SHP77 treated with DMSO at 0.1 percent for 48 hours (cell line): ENCODE data around the gene SOCS3.
"Not testable (repeated sequence)": the region's sequence is repeated elsewhere in the genome, so short reads cannot be mapped to it uniquely, and the experiment has no call there.

Experiments
- DNase-seq: peaks from one replicate; lab custom pipeline; 2025; lab: John Stamatoyannopoulos, UW

The SOCS3 gene

GRCh38 chr17:78329263-78330059 lies 30.4 kb downstream of the SOCS3 start:
- no peak for DNase-seq

DNA sequence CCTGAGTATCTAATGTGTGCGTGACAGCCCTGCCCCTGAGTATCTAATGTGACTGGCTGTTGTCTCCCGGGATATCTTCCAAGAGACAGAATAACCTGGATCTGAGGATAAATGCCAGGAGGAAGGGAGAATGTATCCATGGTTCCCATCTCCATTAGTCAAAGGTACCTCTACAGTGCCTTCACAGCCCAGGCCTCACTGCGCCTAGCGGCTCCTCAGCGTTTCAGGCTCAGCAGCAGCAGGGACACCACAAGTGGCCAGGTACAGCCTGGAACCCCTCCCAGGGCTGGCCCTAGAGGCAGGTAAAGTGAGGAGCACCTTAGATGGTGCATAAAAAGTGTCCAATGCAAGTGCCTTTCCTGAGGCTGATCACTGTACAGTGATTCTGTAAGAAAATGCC lies 32.0 kb downstream of the SOCS3 start:
- no peak for DNase-seq

GRCh38 chr17:78325076-78325687 lies 34.7 kb downstream of the SOCS3 start:
- no peak for DNase-seq

DNA sequence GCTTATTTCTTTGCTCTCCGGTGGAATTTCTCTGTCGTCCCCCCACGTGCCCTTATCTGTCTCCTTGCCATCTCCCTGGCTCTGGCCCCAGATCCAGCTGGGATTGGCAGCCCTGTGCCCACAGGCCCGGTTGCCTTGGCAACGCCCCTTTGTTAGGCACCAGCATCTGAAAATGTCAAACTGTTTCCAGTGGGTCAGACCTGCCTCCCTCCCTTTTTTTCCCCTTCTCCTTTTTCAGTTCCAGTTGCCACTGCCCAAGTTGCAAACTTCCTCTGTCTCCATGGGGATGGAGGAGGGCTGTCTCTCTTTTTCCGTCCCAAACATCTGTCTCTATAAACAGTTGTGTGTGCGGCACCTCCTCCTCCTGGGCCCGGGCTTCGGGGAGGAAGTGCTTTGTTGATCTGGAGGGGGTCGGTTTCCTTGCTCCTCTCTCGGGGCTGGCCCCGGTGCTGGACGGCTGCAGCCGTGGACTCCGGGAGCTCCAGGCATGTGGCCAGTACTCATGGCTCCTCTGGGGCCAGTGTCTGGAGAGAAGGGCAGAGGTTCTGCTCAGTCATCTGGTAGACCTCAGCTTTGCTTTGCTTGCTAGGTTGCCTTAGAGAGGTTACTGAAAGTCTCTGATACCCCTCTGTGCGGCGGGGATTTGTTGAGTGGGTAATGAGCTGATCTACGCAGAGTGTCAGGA lies 35.3 kb downstream of the SOCS3 start:
- DNase-seq: no peak

DNA sequence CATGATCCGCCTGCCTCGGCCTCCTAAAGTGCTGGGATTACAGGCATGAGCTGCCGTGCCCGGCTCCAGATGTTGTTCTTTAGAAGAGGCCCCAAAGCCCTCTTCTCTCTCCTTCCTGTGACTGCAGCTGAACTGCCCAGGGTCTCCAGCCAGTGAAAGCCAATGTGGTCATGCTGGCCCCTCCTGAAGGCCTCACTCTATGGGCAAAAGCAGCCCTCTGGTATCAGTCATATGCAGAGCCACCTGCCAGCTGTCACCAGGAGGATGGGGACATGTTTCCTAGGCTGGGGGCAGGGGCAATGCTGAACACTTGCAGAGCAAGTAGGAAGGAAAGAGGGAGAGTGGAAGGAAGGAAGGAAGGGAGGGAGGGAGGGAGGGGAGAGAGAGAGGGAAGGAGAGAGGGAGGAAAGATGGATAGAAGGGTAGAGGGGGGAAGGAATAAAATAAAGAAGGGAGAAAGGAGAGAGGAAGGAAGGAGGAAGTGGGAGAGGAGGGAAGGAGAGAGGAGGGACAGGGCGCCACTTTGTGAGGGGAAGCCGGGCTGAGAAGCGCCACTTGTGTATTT lies 36.0 kb downstream of the SOCS3 start:
- no peak for DNase-seq

DNA sequence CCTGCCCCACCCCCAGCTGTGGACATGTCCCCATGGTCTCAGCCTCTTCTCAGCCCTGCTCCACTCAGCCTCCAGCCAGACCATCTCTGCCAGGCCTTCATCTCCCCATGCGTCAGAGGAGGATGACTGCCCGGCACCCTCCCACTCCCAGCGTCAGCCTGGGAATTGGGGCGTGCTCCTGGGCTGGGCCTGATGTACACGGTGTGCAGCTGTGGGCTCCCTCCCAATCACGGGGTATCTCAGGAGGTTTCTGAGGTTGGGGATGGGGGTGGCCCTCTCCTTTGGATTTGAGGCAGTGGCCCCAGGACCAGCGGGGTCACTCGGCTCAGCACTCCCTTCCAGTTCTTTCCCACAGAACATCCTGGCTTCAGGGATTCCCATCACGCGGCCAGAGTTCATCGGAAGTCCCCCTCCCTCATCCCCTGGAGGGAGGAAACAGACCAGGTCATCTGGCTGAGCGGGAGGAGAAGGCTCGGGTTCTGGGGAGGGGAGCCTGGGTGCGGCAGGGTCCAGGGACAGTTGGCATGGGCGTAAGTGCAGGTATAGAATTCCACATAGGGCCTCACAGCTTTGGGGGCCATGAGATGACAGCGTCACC lies 36.9 kb downstream of the SOCS3 start:
- no peak for DNase-seq

GRCh38 chr17:78322327-78322857 lies 37.5 kb downstream of the SOCS3 start:
- DNase-seq: no peak

- DNase-seq: no peak
Measured at GRCh38 chr17:78318843-78319242, 41.0 kb downstream of the SOCS3 start.

DNA sequence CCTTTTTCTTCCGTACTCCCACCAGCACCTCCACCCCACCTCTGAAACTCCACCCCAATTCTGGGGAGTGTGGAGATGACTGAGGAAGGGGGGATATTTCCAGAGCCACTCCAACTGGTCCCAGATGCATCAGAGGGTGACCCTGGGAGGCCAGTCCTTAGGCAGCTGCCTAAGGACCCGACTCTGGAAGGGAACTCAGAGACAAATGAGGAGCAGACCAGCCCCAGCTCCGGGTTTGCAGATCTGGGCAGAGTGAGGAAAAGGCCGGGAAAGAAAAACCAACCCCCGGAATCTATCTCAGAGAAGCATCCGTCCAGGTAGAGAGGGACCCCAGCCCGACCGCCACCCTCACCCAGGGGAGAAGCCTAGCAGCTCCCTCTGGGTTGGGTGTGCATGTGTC lies 41.5 kb downstream of the SOCS3 start:
- DNase-seq: no peak

DNA sequence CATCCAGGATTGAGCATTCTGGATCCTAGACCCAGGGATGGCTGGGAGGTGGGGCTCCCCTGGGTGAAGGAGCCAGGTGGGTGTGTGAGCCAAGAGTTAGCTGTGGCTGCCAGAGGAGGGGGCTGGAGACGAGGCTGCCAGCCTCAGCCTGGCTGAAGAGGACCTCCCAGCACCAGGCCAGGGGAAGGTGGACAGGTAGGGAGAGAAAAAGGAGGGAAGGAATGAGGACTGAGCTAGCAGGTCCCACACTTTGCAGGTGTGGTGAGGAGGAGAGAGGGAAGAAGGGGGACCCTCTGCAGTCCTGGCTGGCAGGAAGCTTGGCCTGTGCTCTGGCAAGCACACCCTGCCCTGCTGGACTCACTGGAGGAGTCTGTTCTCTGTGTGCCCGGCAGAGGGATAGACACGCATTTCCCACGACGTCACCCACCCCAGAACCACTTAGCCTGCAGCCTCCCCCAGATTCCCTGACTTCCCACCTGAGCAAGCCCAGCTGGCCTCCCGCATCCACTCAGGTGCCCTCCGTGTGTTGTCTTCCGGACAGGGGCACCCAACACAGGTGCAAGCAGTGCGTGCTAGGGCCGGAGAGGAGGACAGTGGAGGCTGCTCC lies 42.0 kb downstream of the SOCS3 start:
- DNase-seq: no peak

DNA sequence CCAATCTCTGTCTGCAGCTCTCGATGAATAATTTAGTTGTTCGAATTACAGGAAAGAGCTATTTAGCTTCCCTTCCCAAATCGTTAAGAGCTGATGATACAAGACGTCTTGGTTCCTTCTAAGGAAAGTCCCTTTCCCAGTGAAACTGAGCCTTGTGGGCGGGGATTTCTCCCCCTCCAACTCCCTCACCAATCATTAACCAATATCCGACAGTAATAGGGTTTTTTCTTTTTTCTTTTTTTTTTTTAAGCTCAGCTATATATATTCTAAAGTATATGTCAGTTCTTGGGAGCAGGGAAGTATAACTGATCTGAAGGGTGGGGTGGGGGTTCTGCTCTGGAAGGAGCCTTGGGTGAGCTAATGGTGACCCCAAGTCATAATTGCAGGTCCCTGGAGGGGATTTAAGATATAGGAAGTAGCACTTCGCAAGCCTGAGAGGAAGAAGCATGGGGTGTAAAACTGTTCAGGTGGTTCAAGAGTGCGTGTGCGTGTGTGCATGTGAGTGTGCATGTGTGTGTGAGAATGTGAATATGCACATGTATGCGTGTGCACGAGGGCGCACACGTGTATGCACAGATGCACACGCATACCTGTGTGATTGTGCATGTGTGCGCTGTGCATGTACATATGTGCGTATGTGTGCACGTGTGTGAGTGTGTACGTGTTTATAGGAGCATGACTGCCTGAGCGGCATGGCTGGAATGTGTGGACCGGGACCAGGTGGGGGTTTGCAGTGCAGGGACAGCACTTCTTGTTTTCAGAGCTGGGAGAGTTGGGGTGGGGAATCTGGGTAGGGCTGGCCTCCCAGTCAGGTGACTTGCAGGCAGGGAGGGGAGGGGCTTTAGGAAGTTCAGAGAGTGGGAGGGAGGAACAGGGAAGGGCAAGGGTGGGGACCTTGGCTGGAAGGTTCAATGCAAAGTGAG lies 42.7 kb downstream of the SOCS3 start:
- DNase-seq: no peak

- DNase-seq: no peak
Measured at GRCh38 chr17:78316115-78316866, 43.6 kb downstream of the SOCS3 start.

GRCh38 chr17:78315355-78316114 lies 44.3 kb downstream of the SOCS3 start:
- DNase-seq: no peak

GRCh38 chr17:78314683-78315354 lies 45.1 kb downstream of the SOCS3 start:
- DNase-seq: no peak

DNA sequence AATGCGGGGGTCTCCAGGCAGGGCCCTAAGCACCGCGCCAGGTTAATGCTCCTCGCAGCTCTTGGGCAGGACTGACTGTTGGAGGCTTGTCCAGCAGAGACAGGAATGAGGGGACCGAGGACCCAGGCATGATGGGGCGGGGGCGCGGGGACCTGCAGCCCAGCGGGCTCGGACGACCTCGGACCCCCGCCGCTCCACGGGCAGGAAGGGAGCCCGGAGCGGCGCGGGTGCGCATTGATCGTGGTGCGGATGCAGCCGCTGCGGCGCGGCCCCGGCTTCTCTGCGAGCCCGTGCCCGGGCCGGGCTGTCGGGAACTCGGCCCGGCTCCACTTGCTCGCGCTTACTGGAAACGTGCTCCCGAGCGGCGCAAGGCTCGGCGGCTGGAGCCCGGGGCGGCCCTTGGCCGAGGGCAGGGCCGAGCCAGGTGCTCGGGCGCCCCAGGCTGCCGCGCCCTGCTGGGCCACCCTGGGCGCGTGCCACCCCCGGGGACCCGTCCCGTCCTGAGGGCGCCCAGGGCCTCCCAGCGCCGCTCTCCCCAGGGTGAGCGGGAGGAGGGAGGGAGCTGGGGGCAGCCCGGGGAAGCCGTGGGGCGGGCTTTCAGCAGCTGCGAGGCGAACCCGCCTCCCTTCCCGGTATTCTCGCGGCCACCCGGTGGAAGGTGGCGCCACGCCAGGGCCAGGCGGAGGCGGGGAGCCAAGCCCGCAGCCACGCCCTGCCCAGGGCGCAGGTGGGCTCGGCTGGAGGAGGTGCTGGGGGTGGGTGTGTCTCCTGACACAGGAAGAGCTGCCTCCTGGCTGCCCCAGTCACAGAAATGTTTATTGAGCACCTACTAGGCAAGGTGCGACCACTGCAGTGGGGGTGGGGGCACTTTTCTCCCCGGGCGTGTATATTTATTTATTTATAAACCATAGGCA lies 45.9 kb downstream of the SOCS3 start:
- peak; percentile 86 for DNase-seq

DNA sequence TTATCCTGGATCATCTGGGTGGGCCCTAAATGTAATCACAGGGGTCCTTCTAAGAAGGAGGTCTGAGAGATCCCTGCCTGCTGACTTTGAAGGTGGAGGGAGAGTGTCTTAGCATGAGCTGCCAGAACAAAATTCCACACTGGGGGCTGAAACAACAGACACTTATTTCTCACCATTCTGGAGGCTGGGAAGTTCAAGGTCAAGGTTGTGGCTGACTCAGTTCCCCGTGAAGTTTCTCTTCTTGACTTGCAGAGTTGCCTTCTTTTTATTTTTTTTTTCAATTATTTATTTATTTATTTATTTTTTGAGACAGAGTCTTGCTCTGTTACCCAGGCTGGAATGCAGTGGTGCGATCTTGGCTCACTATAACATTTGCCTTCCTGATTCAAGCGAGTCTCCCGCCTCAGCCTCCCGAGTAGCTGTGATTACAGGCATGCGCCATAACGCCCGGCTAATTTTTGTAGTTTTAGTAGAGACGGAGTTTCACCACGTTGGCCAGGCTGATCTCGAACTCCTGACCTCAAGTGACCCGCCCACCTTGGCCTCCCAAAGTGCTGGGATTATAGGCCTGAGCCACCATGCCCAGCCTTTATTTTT lies 50.1 kb downstream of the SOCS3 start:
- not testable (repeated sequence) for DNase-seq
